ENCODE data around the gene RANBP3.

The RANBP3 gene

DNA sequence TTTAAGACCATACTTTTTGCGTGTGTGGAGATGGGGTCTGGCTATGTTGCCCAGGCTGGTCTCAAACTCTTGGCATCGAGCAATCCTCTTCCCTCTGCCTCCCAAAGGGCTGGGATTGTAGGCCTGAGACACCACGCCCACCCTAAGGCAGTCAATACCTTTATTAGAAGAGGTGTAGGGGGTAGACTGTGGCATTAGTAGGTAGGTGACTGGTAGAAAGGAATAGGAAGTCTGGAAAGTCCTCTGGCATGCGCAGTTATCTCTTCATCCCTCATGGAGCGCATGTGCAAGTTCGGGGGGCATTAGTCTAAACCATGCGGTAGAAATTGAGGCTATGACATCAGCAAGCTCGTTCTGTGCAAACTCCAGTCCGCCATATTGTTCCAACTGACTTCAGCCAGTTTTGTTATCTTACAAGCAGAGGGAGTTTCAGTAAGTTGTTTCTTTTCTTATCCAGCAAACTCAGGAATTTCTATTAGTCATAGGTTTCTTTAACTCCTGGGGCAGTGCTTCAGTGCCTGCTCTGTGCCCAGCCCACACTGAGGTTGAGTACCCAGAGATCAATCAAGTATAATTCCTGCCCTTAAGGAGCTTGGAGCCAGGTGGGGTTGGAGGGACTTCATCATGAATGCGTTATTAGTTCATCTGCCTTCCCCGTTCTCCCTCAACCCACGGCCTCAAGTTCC, 7.3 kb upstream of the RANBP3 start:
- no peak for DNase-seq

GRCh38 chr19:5984600-5984999, 6.7 kb upstream of the RANBP3 start:
- DNase-seq, result no peak

DNA sequence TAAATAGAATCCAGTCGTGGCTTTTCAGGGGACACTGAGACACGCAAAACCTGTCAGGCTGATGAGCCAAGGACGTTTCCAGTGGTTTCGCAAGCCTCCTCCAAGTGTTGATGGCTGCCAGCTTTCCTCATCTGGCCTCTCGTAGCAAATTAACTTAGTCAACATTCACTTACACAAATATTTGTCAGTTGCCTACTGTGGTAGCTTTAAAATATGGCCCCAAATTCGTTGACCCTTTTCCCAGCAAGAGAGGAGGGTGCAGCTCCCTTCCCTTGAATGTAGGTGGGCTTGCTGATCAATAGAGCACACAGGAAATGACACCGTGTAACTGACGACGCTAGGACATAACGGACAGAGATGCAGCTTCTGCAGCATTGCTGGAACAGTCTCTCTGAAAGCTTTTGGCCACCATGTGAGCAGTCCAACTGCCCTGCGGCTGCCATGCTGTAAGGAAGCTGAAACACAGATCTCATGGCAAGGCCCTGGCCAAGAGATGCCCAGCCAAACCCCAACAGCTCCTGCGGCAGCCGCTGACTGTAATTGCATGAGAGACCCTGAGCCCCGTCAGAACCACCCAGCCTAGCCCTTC, 5.5 kb upstream of the RANBP3 start:
- no peak for DNase-seq

GRCh38 chr19:5978606-5979552, 939 bp upstream of the RANBP3 start:
- DNase-seq, result no peak

GRCh38 chr19:5977222-5977784, 637 bp downstream of the RANBP3 start:
- no peak for DNase-seq

DNA sequence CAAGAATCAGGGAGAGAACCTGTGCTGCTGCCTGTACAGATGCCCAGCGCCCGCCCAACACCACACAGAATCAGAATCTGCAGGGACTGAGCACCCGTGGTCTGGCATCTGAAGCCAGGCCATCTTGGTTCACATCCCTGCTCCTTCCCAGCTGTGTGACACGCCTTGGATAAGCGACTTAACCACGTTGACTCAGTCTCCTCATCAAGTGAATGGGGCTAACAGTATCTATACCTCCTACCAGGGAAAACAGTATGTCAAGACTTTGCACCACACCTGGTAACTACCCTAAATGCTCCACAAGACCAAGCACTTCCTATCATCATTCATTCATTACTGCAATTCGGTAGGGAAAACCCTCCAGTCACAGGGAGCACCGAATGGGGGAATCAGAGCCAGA, 1.2 kb downstream of the RANBP3 start:
- no peak for DNase-seq

DNA sequence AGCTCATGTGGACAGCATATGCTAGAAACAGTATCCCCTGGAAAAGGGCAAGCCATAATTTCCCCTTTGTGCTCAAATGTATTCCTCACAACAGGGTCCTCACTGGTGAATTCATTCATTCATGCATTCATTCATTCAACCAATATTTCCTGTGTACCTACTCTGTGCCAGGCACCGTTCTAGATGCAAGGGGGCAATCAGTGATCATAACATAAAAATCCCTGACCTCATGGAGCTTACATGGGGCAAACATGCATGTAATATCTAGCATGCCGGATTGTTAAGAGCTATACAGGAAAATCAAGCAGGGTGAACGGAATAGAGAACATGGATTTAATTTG, 2.6 kb downstream of the RANBP3 start:
- no peak for DNase-seq

GRCh38 chr19:5974721-5975387, 3.1 kb downstream of the RANBP3 start:
- no peak for DNase-seq

DNA sequence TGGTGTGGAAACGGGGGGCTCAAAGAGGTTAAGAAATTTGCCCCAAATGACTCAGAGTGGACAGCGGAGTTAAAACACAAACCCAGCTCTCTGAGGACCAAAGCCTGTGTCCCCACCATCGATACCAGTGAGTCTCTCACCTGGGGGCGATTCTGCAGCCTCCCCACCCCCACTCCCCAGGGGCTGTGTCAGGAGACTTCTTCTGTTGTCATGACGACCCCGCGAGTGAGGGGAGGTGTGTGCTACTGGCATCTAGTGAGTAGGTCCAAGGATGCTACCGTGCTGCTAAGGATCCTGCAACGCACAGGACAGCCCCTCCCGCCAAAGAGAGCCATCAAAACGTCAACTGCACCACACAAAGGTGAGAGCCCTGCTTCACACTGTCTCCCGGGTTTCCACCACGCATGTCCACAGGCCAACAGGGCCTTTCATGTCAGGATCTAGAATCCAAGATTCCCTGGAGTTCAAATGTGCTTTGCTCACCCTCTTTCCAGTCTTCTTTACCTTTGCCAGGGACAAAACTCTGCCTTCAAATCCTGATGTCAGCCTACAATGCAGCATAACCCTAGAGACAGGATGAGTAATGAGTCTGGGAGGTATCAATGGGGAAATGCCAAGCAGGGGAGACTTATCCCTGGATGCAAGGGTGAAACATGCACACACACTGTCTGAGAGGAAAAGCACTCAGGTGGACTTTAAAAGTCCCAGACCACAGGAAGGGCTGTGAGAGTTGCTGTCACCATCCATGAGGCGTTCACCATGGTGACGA, 3.9 kb downstream of the RANBP3 start:
- no peak for DNase-seq

DNA sequence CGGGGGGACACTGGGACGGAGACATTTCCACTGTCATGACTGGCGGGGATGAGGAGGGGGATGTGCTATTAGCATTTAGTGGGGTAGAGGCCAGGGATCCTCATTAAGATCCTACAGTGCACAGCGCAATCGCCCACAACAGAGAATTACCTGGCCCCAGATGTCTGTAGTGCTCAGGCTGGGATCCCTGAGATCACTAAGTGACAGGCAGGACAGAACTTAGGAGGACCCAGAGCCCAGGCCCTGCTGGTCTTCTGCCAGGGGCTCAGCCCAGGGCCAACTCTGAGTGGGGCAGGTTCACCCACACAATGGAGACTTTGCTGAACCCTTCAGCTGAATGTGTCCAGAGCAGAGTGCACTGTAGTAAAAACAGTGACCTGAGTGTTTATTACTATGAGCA, 4.6 kb downstream of the RANBP3 start:
- no peak for DNase-seq

DNA sequence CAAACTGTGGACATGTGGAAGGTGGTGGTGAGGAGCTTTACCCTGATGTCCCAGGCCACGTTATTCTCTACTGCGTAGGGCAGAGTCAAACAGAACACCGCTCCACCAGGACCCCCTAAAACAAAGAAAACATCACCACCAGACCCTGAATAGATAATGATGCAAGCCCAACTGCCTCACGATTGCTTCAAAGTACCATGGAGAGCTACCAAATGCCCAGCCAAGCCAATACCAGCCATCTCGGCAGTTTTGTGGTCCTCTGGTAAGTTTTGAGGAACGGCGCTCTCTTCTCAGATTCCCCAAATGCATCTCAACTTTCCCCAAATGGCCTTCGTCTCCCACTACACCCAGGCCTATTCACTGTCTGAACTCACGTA, 5.6 kb downstream of the RANBP3 start:
- DNase-seq, result no peak

DNA sequence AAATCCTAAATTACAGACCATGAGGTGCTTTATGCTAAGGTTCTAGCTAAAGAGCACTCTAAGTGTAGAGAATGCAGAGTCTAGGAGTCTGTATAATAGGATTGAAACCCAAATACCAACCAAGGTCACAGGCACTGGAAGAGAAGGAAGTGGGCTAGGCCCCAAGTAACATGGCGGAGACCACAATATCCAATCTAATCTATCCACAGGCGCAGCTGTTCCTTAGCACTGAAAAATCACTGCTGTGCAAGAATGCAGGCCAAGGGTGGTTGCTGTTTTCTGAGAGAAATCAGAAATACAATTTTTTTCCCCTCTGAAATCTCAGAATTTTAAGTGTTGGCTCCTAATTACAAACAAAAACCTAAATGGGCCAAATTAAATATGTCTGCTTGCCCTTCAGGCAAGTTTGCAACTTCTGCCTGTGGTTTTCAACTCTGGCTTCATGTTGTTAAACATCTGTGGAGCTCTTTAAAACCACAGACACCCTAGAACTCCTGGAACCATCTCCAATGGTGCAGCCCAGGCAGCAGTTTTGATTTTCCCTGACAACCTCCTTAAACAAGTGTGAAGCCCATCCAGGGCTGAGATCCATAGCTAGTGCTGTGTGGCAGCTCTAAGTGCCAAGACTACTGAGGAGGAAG, 6.1 kb downstream of the RANBP3 start:
- no peak for DNase-seq

DNA sequence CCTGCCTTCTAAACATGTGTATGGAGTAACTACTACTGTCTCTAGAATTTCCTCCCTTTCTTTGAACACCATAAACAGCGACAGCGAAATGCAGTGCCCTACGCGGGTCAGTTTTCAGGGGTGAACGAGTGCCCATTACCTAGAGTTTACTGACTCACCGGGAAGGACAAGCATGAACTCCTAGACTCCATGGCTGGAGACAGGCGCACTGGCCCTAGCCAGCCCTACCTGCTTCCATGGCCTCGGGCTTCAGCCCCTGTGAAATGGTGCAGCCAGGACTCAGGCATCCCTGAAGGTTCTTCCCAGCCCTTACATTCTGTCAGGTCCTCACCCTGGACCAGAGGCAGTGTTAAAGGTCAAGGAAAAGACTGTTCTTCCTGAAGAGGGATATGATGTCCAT, 8.5 kb downstream of the RANBP3 start:
- DNase-seq, result no peak

GRCh38 chr19:5968431-5969373, 9.2 kb downstream of the RANBP3 start:
- no peak for DNase-seq

GRCh38 chr19:5967994-5968430, 9.9 kb downstream of the RANBP3 start:
- peak in 1 of 2 experiments; percentile 31 for DNase-seq

GRCh38 chr19:5967571-5967970, 10.4 kb downstream of the RANBP3 start:
- no peak for DNase-seq

DNA sequence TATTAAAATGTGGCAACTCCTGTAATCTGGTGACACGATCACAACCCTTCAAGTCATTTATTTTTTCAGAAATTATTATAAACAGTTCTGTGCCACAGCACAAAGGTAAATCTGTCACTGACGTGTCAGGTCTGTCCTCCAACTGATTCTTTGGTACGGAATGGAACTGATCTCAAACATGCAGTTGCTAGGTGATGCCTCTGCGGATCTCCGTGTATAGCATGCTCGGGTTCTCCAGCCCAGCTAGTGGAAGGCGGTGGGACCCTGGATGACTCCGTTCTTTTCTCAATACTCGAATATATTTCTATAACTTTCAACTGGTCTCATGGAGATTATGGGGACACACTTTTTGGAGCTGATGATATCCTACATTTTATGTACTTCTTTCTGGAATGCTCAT, 11.0 kb downstream of the RANBP3 start:
- DNase-seq, result no peak

GRCh38 chr19:5966215-5966614, 11.7 kb downstream of the RANBP3 start:
- no peak for DNase-seq

DNA sequence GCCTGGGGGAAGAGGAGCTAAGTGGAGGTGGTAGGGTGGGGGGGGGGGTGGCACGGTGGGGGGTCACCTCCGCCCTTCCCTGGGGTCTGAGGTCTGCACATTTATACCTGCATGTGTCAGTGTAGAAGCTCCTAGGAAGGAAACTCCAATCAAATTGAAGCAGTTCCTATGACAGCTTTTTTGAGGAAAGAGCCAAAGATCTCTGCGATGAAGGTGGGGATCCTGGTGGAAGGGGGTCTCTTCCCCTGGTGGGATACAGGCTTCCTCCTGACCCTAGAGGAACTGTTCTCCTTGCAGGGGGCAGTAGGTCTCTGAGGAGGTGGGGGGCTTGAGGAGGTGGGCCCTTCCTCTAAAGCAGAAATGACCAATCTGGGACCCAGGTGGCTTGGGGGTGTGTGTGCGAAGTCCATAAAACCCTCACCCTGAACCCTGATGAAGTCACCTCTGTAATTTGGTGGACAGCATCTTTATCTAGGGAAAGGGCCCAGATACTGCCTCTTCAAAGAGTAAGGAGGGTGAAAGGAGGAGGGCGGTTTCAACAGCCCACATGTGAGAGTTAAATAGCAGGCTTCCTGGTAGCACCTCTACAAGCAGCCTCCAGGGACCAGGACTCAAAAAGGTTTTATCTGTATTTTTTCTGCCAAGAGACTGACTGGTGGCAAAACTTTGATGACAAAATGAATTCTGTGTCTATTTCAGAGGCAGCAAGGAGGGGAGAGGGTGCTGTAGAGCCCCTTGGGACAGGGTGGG, 12.9 kb downstream of the RANBP3 start:
- no peak for DNase-seq

DNA sequence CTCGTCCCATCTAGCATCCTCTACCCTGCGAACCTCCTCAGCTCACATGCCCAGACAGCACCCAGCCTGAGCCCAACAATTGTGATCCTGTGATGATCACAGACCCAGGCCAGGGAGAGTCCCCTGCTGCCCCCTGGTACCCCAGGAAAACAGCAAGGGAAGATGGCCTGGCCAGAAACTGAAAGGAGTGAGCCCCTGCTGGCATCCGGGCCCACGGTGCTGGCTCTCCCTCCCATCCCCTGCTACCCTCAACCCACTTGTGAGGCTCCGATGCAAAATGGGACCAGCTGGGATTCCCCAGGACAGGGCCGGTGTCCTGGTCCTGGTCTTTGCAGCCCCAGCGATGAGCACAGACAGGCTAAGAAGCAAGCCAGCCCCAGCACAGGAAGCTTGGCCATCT, 14.1 kb downstream of the RANBP3 start:
- no peak for DNase-seq

All from cerebellar nuclear complex (tissue), 1 donor.